Body of pancreas (tissue), 4 donors: ENCODE results near the gene PLCB4.

Experiments
- CTCF ChIP-seq, 7 experiments: fragments of 450-650 bp in 4 of 7; fragments of 200-600 bp in 3 of 7; sonication (generic) in 3 of 7; IDR thresholded peaks; one replicate each; pipeline ENCODE4 v1.5.1; 2016 to 2019; ENCODE audit warnings: antibody characterized with exemption in 7 of 7
- POLR2A ChIP-seq, 3 donors: fragments of 450-650 bp; IDR thresholded peaks; one replicate each; pipeline ENCODE4 v1.6.1; 2016; ENCODE audit warnings: antibody characterized with exemption in 3 of 3, mild to moderate bottlenecking in 2 of 3

DNA sequence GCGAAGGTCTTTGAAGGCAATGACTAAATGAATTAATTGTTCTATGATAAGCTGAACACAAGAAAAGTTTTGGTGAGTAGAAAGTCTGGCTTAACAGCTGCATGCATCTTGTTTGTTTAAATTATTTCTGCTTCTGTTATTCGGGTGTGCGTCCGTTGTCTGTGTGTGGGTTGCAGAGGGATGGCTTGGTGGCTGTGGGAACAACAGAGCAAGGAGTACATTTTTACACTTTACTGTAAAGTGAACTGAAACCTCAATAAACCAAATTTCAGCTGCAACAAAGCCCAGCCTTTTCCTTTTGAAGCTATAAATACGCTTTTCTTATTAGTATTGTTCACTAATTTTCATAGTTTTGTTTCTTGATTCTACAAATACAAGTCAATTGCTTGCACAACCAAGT lies 442.0 kb downstream of the PLCB4 start:
- TF ChIP-seq CTCF (IDR thresholded peaks at IDR 0.05) = no peak
- no peak for TF ChIP-seq POLR2A (IDR thresholded peaks at IDR 0.05)
